ENCODE data around the gene ARHGAP15.

DNA sequence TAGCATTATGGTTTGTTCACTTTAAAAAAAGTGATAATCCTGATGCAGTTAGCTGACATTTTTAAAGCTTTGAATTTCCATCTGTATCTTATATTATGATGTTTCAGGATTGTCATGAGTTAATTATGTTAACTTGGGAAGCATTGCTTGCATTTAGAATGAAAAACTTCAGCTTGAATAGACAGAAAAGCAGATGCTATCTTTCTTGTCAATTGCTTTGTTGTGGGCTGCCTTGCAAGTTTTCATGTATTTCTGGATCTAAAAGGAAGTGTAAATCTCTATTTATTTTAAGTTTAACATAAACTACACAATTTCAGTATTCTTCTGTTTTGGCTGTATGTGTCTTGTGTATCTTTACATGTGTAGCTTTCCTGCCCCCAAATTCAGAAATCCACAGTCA, 479.5 kb downstream of the ARHGAP15 start:
- TF ChIP-seq PHF8 (IDR thresholded peaks at IDR 0.05; ENCODE audit: borderline replicate concordance, low read depth) (no peak), POLR2A (IDR thresholded peaks at IDR 0.05; ENCODE audit: low read length) (no peak), CTCF (IDR thresholded peaks at IDR 0.05) (no peak), RAD21 (conservative IDR thresholded peaks at IDR 0.05 in 1 of 2, IDR thresholded peaks at IDR 0.05 in 1 of 2) (no peak), SMC3 (IDR thresholded peaks at IDR 0.05) (no peak), KDM1A (IDR thresholded peaks at IDR 0.05; ENCODE audit: low read depth) (no peak), RCOR1 (IDR thresholded peaks at IDR 0.05; ENCODE audit: low read depth, low read length) (no peak)

Measured in A549 (cell line).